Measurements from ENCODE around the gene FNDC1. TPM values are rescaled to one million over a fixed set of nuclear protein-coding genes. Genes with fewer than 3 reads are reported as not detected.

FNDC1 gene
- total RNA-seq, 1 donor from 2014 or later: not detected

DNA sequence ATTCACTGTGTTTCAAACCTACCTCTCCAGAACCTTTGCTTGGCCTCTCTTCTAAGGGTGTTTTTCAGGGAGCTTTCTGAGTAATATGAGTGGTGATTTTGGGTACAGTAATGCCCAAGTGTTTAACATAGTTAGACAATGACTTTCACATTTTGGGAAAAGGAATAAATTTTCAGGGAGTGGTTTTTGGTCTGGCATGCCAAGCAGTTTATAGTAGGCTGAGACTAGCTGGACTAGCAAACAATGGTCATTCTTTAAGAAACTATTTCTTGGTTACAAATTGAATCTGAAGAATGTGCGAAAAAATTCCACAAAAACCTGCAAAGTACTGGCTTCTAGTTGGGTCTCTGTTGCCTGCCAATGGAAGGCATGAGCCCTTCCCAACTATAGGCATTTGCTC lies 15.4 kb downstream of the FNDC1 start:
- no peak for TF ChIP-seq EZH2phosphoT487 (IDR thresholded peaks at IDR 0.05)
- TF ChIP-seq, protein P1, sequence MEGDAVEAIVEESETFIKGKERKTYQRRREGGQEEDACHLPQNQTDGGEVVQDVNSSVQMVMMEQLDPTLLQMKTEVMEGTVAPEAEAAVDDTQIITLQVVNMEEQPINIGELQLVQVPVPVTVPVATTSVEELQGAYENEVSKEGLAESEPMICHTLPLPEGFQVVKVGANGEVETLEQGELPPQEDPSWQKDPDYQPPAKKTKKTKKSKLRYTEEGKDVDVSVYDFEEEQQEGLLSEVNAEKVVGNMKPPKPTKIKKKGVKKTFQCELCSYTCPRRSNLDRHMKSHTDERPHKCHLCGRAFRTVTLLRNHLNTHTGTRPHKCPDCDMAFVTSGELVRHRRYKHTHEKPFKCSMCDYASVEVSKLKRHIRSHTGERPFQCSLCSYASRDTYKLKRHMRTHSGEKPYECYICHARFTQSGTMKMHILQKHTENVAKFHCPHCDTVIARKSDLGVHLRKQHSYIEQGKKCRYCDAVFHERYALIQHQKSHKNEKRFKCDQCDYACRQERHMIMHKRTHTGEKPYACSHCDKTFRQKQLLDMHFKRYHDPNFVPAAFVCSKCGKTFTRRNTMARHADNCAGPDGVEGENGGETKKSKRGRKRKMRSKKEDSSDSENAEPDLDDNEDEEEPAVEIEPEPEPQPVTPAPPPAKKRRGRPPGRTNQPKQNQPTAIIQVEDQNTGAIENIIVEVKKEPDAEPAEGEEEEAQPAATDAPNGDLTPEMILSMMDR (IDR thresholded peaks at IDR 0.05): no peak
- TF ChIP-seq EZH2 (IDR thresholded peaks at IDR 0.05): no peak
- DNase-seq (ENCODE audit: low spot score): no peak

DNA sequence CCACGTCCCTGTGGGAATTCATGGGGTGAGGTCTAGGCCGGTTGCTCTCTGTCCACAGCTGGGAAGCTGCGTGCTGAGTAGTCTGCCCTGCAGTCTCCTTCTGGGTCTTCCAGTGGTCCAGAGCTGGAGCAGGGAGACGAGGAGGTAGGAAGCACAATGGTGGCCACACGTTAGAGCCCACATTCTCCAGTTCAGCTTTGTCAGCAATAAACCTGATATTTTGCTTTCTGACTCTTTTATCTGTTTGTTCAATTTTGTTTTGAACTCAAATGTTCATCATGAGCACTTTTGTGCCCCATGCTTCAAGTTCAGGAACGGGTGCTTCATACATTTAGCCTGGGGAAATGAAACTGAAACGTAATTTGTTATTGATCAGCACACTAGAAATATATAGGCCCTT lies 21.3 kb downstream of the FNDC1 start:
- no peak for DNase-seq (ENCODE audit: low spot score)
- Histone ChIP-seq H2AFZ (replicated peaks) (no peak overlapping the region), H3K27me3 (no peaks in the 10 kb centered on the region), H3K4me2 (no peak overlapping the region), H3K4me3 (no peak overlapping the region), H3K9ac (no peak overlapping the region), H3F3A (ENCODE audit: low read depth) (no peaks in the 10 kb centered on the region), H3K4me1 (no peaks in the 10 kb centered on the region), H4K20me1 (ENCODE audit: low read depth) (no peaks in the 10 kb centered on the region), H3K9me3 (ENCODE audit: low read depth) (no peaks in the 10 kb centered on the region), H3K79me2 (ENCODE audit: low read depth) (no peaks in the 10 kb centered on the region), H3K27ac (no peak overlapping the region), H3K36me3 (no peaks in the 10 kb centered on the region)
- no peak for TF ChIP-seq EZH2 (IDR thresholded peaks at IDR 0.05)
- TF ChIP-seq, protein P1 (IDR thresholded peaks at IDR 0.05): no peak
- no peak for TF ChIP-seq EZH2phosphoT487 (IDR thresholded peaks at IDR 0.05)
- H3K36me3 Mint-ChIP-seq: no peaks in the 10 kb centered on the region
- peaks cover 3% of the 10 kb centered on the region for H3K9me3 Mint-ChIP-seq
- H3K27me3 Mint-ChIP-seq (ENCODE audit: insufficient read depth, low read depth): peaks cover 2% of the 10 kb centered on the region
- no peak overlapping the region for H3K4me3 Mint-ChIP-seq
- no peak overlapping the region for H3K27ac Mint-ChIP-seq
- no peaks in the 10 kb centered on the region for H3K4me1 Mint-ChIP-seq

More for the DNA sequence above, 15.4 kb downstream of the FNDC1 start:
- Histone ChIP-seq H3K9me3 (ENCODE audit: low read depth) (no peaks in the 10 kb centered on the region), H2AFZ (replicated peaks) (no peak overlapping the region), H3K27me3 (no peaks in the 10 kb centered on the region), H3K9ac (no peak overlapping the region), H4K20me1 (ENCODE audit: low read depth) (no peaks in the 10 kb centered on the region), H3K27ac (no peak overlapping the region), H3K4me1 (no peaks in the 10 kb centered on the region), H3K36me3 (no peaks in the 10 kb centered on the region), H3F3A (ENCODE audit: low read depth) (no peaks in the 10 kb centered on the region), H3K79me2 (ENCODE audit: low read depth) (no peaks in the 10 kb centered on the region), H3K4me2 (no peak overlapping the region), H3K4me3 (no peak overlapping the region)
- Mint-ChIP-seq H3K27ac (no peak overlapping the region), H3K9me3 (peaks cover 3% of the 10 kb centered on the region), H3K4me3 (no peak overlapping the region), H3K4me1 (no peaks in the 10 kb centered on the region), H3K36me3 (no peaks in the 10 kb centered on the region), H3K27me3 (ENCODE audit: insufficient read depth, low read depth) (peaks cover 2% of the 10 kb centered on the region)

DNA sequence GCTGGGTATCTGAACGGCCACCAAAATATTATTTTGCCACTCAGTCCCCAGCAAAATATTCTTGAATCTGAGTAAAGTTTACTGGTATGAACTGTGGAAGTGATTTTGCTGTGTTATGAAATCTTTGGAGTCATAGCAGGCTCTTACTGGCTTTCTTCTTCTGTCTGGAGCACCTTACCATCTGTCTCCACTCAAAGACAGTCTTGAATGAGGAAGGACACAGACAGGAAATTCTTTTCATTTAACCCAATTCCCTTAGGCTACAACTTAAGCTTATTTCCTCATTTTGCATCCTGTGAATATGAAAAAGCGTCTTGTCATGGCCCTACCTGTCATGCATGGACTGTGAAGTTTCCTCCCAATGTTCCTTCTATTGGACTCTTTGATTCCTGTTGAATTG lies 24.7 kb downstream of the FNDC1 start:
- Histone ChIP-seq H3K79me2 (ENCODE audit: low read depth) (no peaks in the 10 kb centered on the region), H3K9me3 (ENCODE audit: low read depth) (no peaks in the 10 kb centered on the region), H3K4me1 (no peaks in the 10 kb centered on the region), H3K36me3 (no peaks in the 10 kb centered on the region), H3K4me2 (no peak overlapping the region), H3K27me3 (no peaks in the 10 kb centered on the region), H4K20me1 (ENCODE audit: low read depth) (no peaks in the 10 kb centered on the region), H3K4me3 (no peak overlapping the region), H3K27ac (no peak overlapping the region), H3F3A (ENCODE audit: low read depth) (no peaks in the 10 kb centered on the region), H2AFZ (replicated peaks) (no peak overlapping the region), H3K9ac (no peak overlapping the region)
- no peaks in the 10 kb centered on the region for H3K9me3 Mint-ChIP-seq
- H3K4me3 Mint-ChIP-seq: no peak overlapping the region
- no peak overlapping the region for H3K27ac Mint-ChIP-seq
- TF ChIP-seq EZH2phosphoT487 (IDR thresholded peaks at IDR 0.05) (no peak), EZH2 (IDR thresholded peaks at IDR 0.05) (no peak)
- TF ChIP-seq, protein P1 (IDR thresholded peaks at IDR 0.05): no peak
- no peaks in the 10 kb centered on the region for H3K4me1 Mint-ChIP-seq
- no peaks in the 10 kb centered on the region for H3K27me3 Mint-ChIP-seq (ENCODE audit: insufficient read depth, low read depth)
- H3K36me3 Mint-ChIP-seq: no peaks in the 10 kb centered on the region
- DNase-seq (ENCODE audit: low spot score): no peak

Measured in neural progenitor cell (in vitro differentiated cells).